ENCODE data around the gene SCAF4.

DNA sequence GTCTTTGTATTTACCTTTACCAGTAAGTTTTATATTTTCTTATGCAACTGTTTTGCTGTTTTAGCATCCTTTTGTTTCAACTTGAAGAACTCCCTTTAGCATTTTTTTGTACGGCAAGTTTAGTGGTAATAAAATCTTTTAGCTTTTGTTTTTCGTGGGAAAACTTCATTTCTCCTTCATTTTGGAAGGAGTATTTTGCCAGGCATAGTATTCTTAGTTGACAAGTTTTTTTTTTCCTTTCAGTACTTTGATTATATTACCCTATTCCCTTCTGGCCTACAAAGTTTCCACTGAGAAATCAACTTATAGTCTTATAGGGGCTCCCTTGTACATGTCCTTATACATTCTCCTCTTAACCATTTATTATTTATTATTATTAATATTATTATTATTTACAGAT lies 95.0 kb downstream of the SCAF4 start:
- no peak for TF ChIP-seq CTCF (IDR thresholded peaks at IDR 0.05; ENCODE audit: low read length)
- TF ChIP-seq EZH2 (IDR thresholded peaks at IDR 0.05; ENCODE audit: borderline replicate concordance, low read length) = no peak
